ENCODE data around the gene CFLAR. TPM values are rescaled to one million over a fixed set of nuclear protein-coding genes. Genes with fewer than 3 reads are reported as not detected.

The CFLAR gene
- total and polyA plus RNA-seq, 9 of the 15 experiments (the other 6 are each of a cell fraction or from before 2014, with no cell fraction given), result 27.5 to 102 (median 54.0) TPM

GRCh38 chr2:201071479-201072200, 44.3 kb upstream of the CFLAR start, which contains the start of the genes HYCC2 and NDUFB3 (continued):
- TF ChIP-seq ZNF174 (CRISPR knock-in tag; IDR thresholded peaks at IDR 0.05), result no peak
- no peak for TF ChIP-seq NELFE (IDR thresholded peaks at IDR 0.05; ENCODE audit: insufficient read depth, insufficient read length)
- no peak for TF ChIP-seq JUN (IDR thresholded peaks at IDR 0.05; ENCODE audit: borderline replicate concordance, low read depth, low read length)
- no peak for TF ChIP-seq JUN (CRISPR knock-in tag; IDR thresholded peaks at IDR 0.05; ENCODE audit: borderline replicate concordance)
- TF ChIP-seq C11orf30 (IDR thresholded peaks at IDR 0.05; ENCODE audit: low read depth), result peak; percentile 99
- peak; percentile 25; the same call in 1 of the 2 replicates for TF ChIP-seq MAX (CRISPR knock-in tag; IDR thresholded peaks at IDR 0.05)
- peak; percentile 27; the same call in 1 of the 2 replicates for TF ChIP-seq L3MBTL2 (IDR thresholded peaks at IDR 0.05)
- no peak; the same call in 1 of the 2 replicates for TF ChIP-seq ETS1 (conservative IDR thresholded peaks at IDR 0.05; ENCODE audit: control insufficient read depth, low read depth, low read length)
- TF ChIP-seq NONO (IDR thresholded peaks at IDR 0.05; ENCODE audit: low read depth in 2 of 2, low read length in 1 of 2), result no peak
- 0 out of 4 replicates have a peak, but pooled peaks of 1 of the 2 experiments have one; percentile 2 for TF ChIP-seq RAD21 (CRISPR knock-in tag; conservative IDR thresholded peaks at IDR 0.05 in 1 of 2, IDR thresholded peaks at IDR 0.05 in 1 of 2)
- peak; percentile 78 for TF ChIP-seq POLR2AphosphoS5 (IDR thresholded peaks at IDR 0.05; ENCODE audit: control insufficient read depth, insufficient read depth, low read depth, low read length)
- TF ChIP-seq ZNF444 (CRISPR knock-in tag; IDR thresholded peaks at IDR 0.05), result no peak
- no peak for TF ChIP-seq ZNF175 (CRISPR knock-in tag; IDR thresholded peaks at IDR 0.05; ENCODE audit: low read depth)
- no peak for TF ChIP-seq ZNF143 (CRISPR knock-in tag; IDR thresholded peaks at IDR 0.05)
- TF ChIP-seq TFAM (CRISPR knock-in tag; conservative IDR thresholded peaks at IDR 0.05), result no peak
- TF ChIP-seq NBN (IDR thresholded peaks at IDR 0.05; ENCODE audit: low read depth), result peak; percentile 57; the same call in 1 of the 2 replicates
- TF ChIP-seq CREB3 (tag; conservative IDR thresholded peaks at IDR 0.05; ENCODE audit: low read depth), result 0 out of 2 replicates have a peak, but pooled peaks have one; percentile 36
- TF ChIP-seq RB1 (IDR thresholded peaks at IDR 0.05; ENCODE audit: low read depth), result peak; percentile 72; the same call in 1 of the 2 replicates
- no peak for TF ChIP-seq MAFF (IDR thresholded peaks at IDR 0.05; ENCODE audit: low read length)
- peak; percentile 23; the same call in 1 of the 2 replicates for TF ChIP-seq ZBTB7A (IDR thresholded peaks at IDR 0.05; ENCODE audit: borderline replicate concordance, control insufficient read depth, low read depth, low read length)
- no peak for TF ChIP-seq SMARCA5 (IDR thresholded peaks at IDR 0.05)
- 0 out of 2 replicates have a peak, but pooled peaks have one; percentile 43 for TF ChIP-seq XRCC5 (IDR thresholded peaks at IDR 0.05; ENCODE audit: low read depth, low read length)
- TF ChIP-seq ZNF77 (CRISPR knock-in tag; IDR thresholded peaks at IDR 0.05), result no peak
- TF ChIP-seq RCOR1 (IDR thresholded peaks at IDR 0.05; ENCODE audit: borderline replicate concordance in 1 of 2, low read depth in 2 of 2, low read length in 2 of 2), result no peak; a peak in 1 of 4 replicates
- TF ChIP-seq MCM3 (IDR thresholded peaks at IDR 0.05), result no peak
- no peak for TF ChIP-seq CBX5 (IDR thresholded peaks at IDR 0.05; ENCODE audit: borderline replicate concordance, low read depth)
- TF ChIP-seq TSC22D4 (tag; IDR thresholded peaks at IDR 0.05), result no peak

Data from K562 (cell line).